Measurements from ENCODE around the gene RAB39B.
"Not testable (repeated sequence)": the region's sequence is repeated elsewhere in the genome, so short reads cannot be mapped to it uniquely, and the experiment has no call there.

The RAB39B gene

GRCh38 chrX:155263854-155264628 lies at the start of gene RAB39B:
TSS of gene RAB39B (minus strand) at chrX:155264491. CDS start at chrX:155264288, 203 bp downstream.
- DNase-seq: peak; percentile 74 to 78

GRCh38 chrX:155313766-155314165 lies 49.5 kb upstream of the RAB39B start:
- DNase-seq: no peak

GRCh38 chrX:155293771-155294170 lies 29.5 kb upstream of the RAB39B start:
- DNase-seq: no peak

GRCh38 chrX:155279873-155280272 lies 15.6 kb upstream of the RAB39B start:
- DNase-seq: no peak

GRCh38 chrX:155270969-155271368 lies 6.7 kb upstream of the RAB39B start:
- no peak for DNase-seq

GRCh38 chrX:155267995-155268394 lies 3.7 kb upstream of the RAB39B start:
- DNase-seq: not testable (repeated sequence)

GRCh38 chrX:155266439-155266838 lies 2.1 kb upstream of the RAB39B start:
- no peak for DNase-seq

GRCh38 chrX:155262970-155263754 lies 1.1 kb downstream of the RAB39B start:
- no peak for DNase-seq

GRCh38 chrX:155259752-155260151 lies 4.5 kb downstream of the RAB39B start:
- DNase-seq: no peak

GRCh38 chrX:155251391-155251790 lies 12.9 kb downstream of the RAB39B start:
- no peak for DNase-seq

- no peak for DNase-seq
Measured at GRCh38 chrX:155247497-155247896, 16.8 kb downstream of the RAB39B start.

GRCh38 chrX:155246748-155247147 lies 17.5 kb downstream of the RAB39B start:
- DNase-seq: no peak

GRCh38 chrX:155242300-155242699 lies 22.0 kb downstream of the RAB39B start:
- no peak for DNase-seq

- DNase-seq: no peak
Measured at GRCh38 chrX:155237719-155238118, 26.6 kb downstream of the RAB39B start.

- DNase-seq: no peak
Measured at GRCh38 chrX:155235891-155236290, 28.4 kb downstream of the RAB39B start.

GRCh38 chrX:155231163-155231562 lies 33.1 kb downstream of the RAB39B start:
- DNase-seq: no peak

GRCh38 chrX:155225774-155226173 lies 38.5 kb downstream of the RAB39B start:
- DNase-seq: no peak

- not testable (repeated sequence) for DNase-seq
Measured at GRCh38 chrX:155223746-155224145, 40.5 kb downstream of the RAB39B start.

GRCh38 chrX:155221351-155221750 lies 42.9 kb downstream of the RAB39B start:
- no peak for DNase-seq

- no peak for DNase-seq
Measured at GRCh38 chrX:155218777-155219176, 45.5 kb downstream of the RAB39B start.

GRCh38 chrX:155216940-155217440 lies 47.3 kb downstream of the RAB39B start:
- DNase-seq: peak; percentile 1 to 5

- peak; percentile 79 to 87 for DNase-seq
Measured at GRCh38 chrX:155216179-155216939, 47.9 kb downstream of the RAB39B start, which contains the start of gene VBP1. TSS of gene VBP1 (plus strand) at chrX:155216460. CDS start at chrX:155216483, 23 bp downstream.

Measured in activated CD4-positive, alpha-beta T cell treated with anti-CD3 and anti-CD28 coated beads, Interleukin-2, amount 50 U/mL, for 48 hours (primary cell).